H4 (cell line): Measurements from ENCODE around the gene LMNB1. TPM values are rescaled to one million over a fixed set of nuclear protein-coding genes. Genes with fewer than 3 reads are reported as not detected.

ENCODE experiments used
- DNase-seq: peaks from one replicate; pipeline ENCODE4 v3.0.0-alpha.2; 2015; ENCODE audit warnings: low spot score
- total RNA-seq: library from RNA; depleted of rRNA; stranded (reverse); fragments of >200 nt; shearing (Covaris generic); gene quantifications from 2 replicates; pipeline ENCODE4 v1.2.3, GENCODE V29; 2014; rRNA removed

The LMNB1 gene
- total RNA-seq, 1 experiment from 2014 or later = 151 TPM

DNA sequence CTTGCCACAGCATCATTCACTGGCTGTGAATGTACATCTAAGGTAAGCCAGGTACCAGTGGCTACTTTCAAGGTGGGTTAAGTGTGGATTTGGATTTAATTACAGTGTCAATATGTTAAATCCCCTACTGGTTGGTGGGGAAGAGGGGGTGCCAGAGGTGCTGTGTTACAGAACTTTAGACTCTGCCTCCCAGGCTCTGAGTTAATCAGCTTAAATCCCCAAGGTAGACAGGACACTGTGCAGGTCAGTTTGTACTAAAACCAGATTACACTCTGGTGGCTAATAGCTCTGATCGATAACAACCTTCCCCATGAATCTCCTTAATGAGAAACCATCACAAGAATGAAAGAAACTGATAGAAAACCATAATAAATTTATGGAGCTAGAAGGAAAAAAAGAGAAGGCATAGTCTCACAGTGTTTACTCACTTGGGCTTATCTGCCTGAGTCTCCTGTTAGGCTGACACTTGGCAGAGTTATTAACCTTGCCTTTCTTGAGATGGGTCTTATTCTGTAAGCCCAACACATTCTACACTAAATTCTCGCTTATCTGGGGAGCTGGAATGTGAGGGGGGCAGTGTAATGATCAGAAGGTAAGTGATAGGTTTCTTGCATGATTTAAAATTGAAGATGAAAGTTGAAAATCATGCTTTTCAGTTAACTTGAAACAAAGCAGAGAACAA, 106.8 kb downstream of the LMNB1 start:
- no peak for DNase-seq

DNA sequence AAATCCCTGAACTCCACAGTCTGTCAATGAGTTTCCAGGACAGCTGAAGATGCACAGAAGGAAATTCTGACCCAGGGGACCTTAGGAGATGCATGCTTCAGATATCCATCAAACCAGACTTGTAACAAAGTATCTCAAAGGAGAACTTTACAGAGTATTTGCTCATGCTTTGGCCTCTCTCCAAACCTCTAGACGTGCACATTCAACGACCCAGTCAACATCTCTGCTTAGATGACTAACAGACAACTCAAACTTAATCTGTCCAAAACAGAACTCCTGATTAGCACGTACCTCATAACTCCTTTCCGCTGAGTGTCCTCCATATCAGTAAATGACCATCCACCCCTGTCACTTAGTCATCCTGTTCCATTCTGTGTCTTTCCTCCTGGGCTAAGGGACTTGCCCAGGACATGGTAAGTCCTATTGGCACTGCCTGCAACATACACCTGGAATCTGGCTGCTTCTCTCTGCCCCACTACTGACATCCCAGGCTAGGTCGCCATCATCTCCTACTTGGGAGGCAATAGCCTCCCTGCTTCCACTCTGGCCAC, 107.4 kb downstream of the LMNB1 start:
- DNase-seq = peak; percentile 50

Other genes starting within 250 kb of the LMNB1 start
- gene ALDH7A1, start 181.9 kb upstream of the LMNB1 start, total RNA-seq = 16.4 and 31.5 TPM in 2 replicates
- 75.1 and 90.0 TPM in 2 replicates for gene PHAX, start 176.2 kb upstream of the LMNB1 start, total RNA-seq